T-helper 1 cell treated with Interleukin-12 subunit alpha and Interleukin-12 subunit beta and Interleukin-4 antibody, amounts not matched to agents 30 μg/mL and 1 μg/mL, for 36 hours (primary cell): ENCODE results near the gene CT83.

Experiments
- H3K27ac Mint-ChIP-seq: one replicate; pipeline ENCODE4 v1.8.0; 2021; ENCODE audit warnings: mild to moderate bottlenecking, mixed read lengths
- H3K27me3 Mint-ChIP-seq: one replicate; pipeline ENCODE4 v1.8.0; 2021; ENCODE audit warnings: low read depth, mixed read lengths
- H3K36me3 Mint-ChIP-seq: one replicate; pipeline ENCODE4 v1.8.0; 2021; ENCODE audit warnings: low read depth, mixed read lengths
- H3K4me1 Mint-ChIP-seq: one replicate; pipeline ENCODE4 v1.8.0; 2021; ENCODE audit warnings: low read depth, mixed read lengths
- H3K4me3 Mint-ChIP-seq: one replicate; pipeline ENCODE4 v1.8.0; 2021; ENCODE audit warnings: mild to moderate bottlenecking, moderate library complexity, mixed read lengths
- H3K9me3 Mint-ChIP-seq: one replicate; pipeline ENCODE4 v1.8.0; 2021; ENCODE audit warnings: mixed read lengths

CT83 gene, protein sequence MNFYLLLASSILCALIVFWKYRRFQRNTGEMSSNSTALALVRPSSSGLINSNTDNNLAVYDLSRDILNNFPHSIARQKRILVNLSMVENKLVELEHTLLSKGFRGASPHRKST

DNA sequence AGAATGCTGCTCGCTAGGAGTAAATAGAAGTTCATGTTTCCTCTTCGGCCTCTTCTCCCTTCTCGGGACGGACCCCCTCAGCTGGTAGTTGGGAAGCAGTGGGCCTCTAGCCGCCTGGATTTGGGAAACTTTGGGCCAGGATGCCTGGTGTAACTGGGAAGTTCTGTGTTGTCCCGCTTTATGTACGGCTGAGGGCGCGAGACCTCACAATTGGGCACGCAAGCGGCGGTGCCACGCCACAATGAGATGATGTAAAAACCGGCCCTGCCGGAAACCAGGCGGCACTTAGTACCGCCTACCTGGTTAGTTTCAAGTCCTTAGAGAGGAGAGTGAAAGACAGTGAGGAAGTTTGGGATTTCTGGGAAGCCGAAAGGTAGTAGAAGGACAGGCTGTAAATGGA lies at the start of gene CT83:
Gene CT83 (minus strand): TSS at position 155 of the 400 bp plus-strand sequence. CDS start 120 bp downstream, at position 35.
- H3K4me3 Mint-ChIP-seq = no peak within 1 kb of the TSS
- H3K9me3 Mint-ChIP-seq = no peaks in the 10 kb centered on the region
- H3K27ac Mint-ChIP-seq = no peak within 1 kb of the TSS
- H3K36me3 Mint-ChIP-seq = no peaks in the 10 kb centered on the region
- no peaks in the 10 kb centered on the region for H3K27me3 Mint-ChIP-seq
- H3K4me1 Mint-ChIP-seq = no peaks in the 10 kb centered on the region

DNA sequence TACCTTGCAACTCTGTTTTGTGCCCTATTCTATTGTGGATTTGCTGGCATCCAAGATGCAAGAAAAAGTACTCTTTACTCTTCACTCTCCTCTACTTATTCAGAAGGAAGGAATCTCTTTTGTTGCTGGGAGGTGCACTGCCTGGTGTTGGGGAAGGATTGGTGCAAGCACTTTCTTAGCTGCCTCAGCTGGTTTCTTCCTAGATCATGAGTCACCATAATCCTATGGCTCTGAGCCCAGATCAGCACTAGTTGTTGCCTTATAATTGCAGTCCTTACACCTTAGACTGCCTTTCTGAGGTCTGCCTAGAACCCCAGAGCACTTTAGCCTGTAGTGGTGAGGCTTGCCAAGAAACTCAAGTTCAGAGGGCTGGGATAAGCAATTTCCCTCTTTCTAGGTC lies 37.0 kb upstream of the CT83 start:
- Mint-ChIP-seq H3K4me3 (no peak overlapping the region), H3K9me3 (no peaks in the 10 kb centered on the region), H3K27me3 (no peaks in the 10 kb centered on the region), H3K27ac (no peak overlapping the region), H3K4me1 (no peaks in the 10 kb centered on the region), H3K36me3 (no peaks in the 10 kb centered on the region)

DNA sequence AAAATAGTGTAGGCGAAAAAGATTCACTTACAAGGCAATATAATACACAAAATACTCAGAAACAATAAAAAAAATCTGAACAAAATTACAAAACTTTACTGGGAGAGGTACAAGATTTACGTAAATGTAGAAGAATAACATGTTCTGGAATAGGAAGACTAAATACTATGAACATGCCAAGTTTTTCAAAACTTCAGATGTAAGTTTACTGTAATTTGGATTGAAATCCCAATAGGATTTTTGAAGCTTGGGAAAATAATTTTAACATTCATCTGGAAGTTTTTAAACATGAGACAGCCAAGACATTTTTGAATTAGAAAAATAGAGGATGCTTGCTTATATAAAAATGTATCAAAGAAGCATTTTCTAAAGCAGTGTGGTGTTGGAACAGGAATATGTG lies 30.5 kb upstream of the CT83 start:
- Mint-ChIP-seq H3K36me3 (no peaks in the 10 kb centered on the region), H3K9me3 (no peaks in the 10 kb centered on the region), H3K4me1 (no peaks in the 10 kb centered on the region), H3K27ac (no peak overlapping the region), H3K4me3 (no peak overlapping the region), H3K27me3 (no peaks in the 10 kb centered on the region)

DNA sequence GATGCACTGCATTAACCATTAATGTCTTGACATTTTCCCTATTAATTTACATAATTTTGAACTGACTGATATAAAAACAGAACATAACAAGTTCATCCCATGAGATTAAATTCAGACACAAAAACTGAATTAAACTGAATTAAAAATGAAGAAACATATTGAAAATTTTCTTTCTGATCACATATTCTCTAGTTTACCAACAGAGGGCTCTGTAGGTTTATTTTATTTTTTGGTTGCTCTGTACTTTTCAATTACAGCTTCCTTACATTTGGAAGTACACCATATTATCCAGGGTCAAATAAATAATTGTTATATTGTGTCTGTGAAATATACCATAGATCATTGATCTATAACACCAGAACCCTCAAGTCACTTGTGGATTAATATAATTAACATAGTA lies 27.3 kb upstream of the CT83 start:
- H3K36me3 Mint-ChIP-seq = no peaks in the 10 kb centered on the region
- H3K4me1 Mint-ChIP-seq = no peaks in the 10 kb centered on the region
- H3K27me3 Mint-ChIP-seq = no peaks in the 10 kb centered on the region
- H3K27ac Mint-ChIP-seq = no peak overlapping the region
- H3K9me3 Mint-ChIP-seq = no peaks in the 10 kb centered on the region
- no peak overlapping the region for H3K4me3 Mint-ChIP-seq

DNA sequence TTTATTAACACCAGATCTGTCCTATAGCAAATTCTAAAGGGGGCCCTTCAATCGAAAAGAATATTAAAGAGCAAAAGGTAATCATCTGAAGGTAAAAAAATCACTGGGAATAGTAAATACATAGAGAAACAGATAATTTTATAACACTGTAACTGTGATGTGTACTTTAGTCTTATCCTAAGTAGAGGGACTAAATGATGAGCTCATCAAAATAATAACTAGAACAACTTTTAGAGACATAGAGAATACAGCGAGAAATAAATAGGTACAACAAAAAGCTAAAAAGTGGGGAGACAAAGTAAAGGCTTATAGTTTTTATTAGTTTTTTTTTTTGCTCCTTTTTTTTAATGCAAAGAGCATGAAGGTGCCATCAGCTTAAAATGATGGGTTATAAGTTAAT lies 17.3 kb upstream of the CT83 start:
- Mint-ChIP-seq H3K27ac (no peak overlapping the region), H3K4me3 (no peak overlapping the region), H3K36me3 (no peaks in the 10 kb centered on the region), H3K27me3 (no peaks in the 10 kb centered on the region), H3K4me1 (no peaks in the 10 kb centered on the region), H3K9me3 (no peaks in the 10 kb centered on the region)

DNA sequence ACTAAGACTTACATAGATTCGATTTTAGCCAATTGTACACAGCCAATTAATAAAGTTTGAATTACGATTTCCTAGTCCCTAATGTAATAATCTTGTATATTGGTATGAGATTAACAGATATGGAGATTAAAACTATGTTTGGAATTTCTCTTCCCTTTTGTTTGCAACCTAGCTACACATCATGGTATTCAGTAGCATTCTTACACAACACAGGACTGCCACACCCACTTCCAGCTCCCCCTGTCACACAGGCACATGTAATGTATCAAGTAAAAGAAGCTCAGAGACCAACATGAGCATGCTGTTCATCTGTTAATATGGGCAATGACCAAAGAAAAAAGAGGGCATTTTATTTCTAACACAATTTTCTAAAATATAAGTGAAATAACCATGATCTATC lies 13.6 kb downstream of the CT83 start:
- Mint-ChIP-seq H3K4me1 (no peaks in the 10 kb centered on the region), H3K36me3 (no peaks in the 10 kb centered on the region), H3K9me3 (no peaks in the 10 kb centered on the region), H3K27ac (no peak overlapping the region), H3K4me3 (no peak overlapping the region), H3K27me3 (no peaks in the 10 kb centered on the region)

DNA sequence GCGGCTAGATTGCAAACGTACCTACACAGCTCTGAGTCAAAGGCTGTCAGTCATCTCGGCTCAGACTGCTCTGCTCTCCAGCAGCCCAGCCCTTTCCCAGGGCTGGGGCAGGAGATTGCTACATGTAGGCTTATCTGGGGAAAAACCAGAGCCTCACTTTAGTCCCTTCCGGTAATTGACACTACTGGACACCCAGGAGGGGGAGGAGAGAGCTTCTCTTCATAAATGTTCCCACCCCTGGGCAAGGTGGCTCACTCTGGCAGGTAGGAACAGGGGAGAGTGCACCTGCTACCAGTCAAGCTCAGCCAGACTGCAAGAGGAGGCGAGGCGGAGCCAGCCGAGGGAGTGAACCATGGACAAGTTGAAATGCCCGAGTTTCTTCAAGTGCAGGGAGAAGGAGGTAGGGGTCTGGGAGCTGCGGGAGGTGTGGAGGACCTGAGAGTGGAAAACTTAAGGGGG lies 26.4 kb downstream of the CT83 start, which contains the start of gene SLC6A14:
Gene SLC6A14 (plus strand): TSS at position 249 of the 459 bp plus-strand sequence. CDS start 104 bp downstream, at position 353.
- Mint-ChIP-seq H3K36me3 (no peaks in the 10 kb centered on the region), H3K9me3 (no peaks in the 10 kb centered on the region), H3K4me3 (no peak within 1 kb of the TSS), H3K27me3 (no peaks in the 10 kb centered on the region), H3K4me1 (no peaks in the 10 kb centered on the region), H3K27ac (no peak within 1 kb of the TSS)

DNA sequence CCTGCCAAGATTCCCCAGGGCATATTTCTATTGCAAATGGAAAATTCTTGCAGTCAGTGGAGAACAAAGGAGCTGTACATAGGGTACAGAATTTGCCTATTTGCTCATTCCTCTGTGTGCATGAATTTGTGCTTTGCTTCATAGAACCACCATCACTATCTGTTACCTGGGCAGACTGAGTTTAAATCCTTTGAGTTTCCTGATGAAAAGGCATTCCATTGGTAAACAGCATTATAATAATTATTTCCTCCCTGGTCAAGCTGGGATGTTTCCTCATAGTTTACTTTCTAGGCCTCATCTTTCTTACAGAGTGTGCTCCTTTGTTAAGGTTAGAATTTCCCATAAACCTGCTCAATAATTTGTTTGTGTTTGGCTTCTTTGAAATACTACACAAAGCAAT lies 27.2 kb downstream of the CT83 start:
- Mint-ChIP-seq H3K9me3 (no peaks in the 10 kb centered on the region), H3K36me3 (no peaks in the 10 kb centered on the region), H3K27me3 (no peaks in the 10 kb centered on the region), H3K4me3 (no peak overlapping the region), H3K27ac (no peak overlapping the region), H3K4me1 (no peaks in the 10 kb centered on the region)

DNA sequence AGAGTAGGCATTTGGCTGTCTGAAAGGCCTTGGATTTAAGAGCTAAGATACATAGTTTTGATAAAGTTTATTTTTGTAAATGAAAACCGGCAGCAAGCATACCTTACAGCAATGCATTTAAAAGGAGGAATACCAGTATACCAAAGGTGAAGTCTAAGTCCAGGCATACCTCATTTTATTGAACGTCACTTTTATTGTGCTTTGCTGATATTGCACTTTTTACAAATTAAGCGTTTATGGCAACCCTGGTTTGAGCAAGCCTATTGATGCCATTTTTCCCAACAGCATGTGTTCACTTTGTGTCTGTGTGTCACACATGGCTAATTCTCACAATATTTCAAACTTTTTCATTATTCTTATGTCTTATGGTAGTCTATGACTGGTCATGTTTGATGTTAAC lies 34.8 kb downstream of the CT83 start:
- no peaks in the 10 kb centered on the region for H3K27me3 Mint-ChIP-seq
- H3K36me3 Mint-ChIP-seq = no peaks in the 10 kb centered on the region
- H3K27ac Mint-ChIP-seq = no peak overlapping the region
- no peaks in the 10 kb centered on the region for H3K9me3 Mint-ChIP-seq
- no peaks in the 10 kb centered on the region for H3K4me1 Mint-ChIP-seq
- H3K4me3 Mint-ChIP-seq = no peak overlapping the region

DNA sequence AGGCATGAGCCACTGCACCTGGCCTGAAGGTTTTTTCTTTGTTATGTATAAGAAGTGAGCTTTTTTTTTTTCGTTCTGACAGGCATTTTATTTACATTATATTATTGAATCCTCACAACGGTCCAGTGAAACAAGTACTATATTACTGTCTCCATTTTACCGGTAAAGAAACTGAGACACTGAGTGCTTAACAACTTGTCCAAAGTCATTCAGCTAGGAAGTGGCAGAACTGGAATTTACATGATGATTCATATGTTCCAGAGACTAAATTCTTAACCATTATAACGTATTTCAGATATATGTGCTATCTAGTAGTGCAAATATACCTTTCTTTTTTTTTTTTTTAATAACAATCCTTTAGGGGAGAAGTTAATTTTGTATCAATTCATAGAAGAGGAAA lies 44.8 kb downstream of the CT83 start:
- H3K27ac Mint-ChIP-seq = no peak overlapping the region
- no peaks in the 10 kb centered on the region for H3K9me3 Mint-ChIP-seq
- no peaks in the 10 kb centered on the region for H3K27me3 Mint-ChIP-seq
- no peak overlapping the region for H3K4me3 Mint-ChIP-seq
- H3K36me3 Mint-ChIP-seq = no peaks in the 10 kb centered on the region
- H3K4me1 Mint-ChIP-seq = no peaks in the 10 kb centered on the region

DNA sequence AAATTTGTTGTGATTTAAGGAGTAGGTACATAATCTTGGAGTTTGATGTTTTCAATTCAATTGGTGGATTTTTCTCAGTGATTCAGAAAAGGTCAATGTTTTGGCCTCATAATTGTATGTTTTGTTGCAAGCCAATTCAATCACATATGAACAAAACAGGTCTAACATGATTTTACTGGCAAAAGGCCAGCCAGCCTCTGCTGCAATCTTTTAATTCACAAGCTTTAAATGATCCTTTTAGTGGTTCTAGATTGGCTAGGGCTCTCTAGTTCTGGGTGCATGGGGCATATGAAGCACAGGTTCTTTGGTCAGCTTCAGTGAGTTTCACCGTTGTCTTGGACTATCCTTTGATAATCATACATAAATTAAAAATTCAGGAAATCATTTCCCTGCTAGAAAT lies 45.6 kb downstream of the CT83 start:
- Mint-ChIP-seq H3K4me3 (no peak overlapping the region), H3K36me3 (no peaks in the 10 kb centered on the region), H3K27ac (no peak overlapping the region)

DNA sequence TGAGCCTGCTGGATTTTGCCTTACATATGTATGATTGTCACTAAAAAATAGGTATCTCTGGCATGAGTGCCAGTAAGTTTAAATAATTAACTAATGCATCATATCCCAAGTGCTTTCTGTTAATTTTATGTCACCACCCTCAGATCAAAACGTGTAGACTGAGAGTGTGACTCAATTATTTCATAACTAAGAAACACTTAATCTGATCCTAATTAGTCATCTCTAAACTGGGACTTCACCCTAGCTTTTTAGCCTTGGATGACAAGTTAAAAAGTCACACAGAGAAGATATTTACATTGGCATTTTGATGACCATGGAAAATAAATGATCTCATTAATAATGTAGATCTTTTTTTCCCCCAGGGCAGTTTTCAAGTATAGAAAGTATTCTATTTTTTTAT lies 49.5 kb downstream of the CT83 start:
- Mint-ChIP-seq H3K4me3 (no peak overlapping the region), H3K4me1 (no peaks in the 10 kb centered on the region), H3K36me3 (no peaks in the 10 kb centered on the region), H3K9me3 (no peaks in the 10 kb centered on the region), H3K27me3 (no peaks in the 10 kb centered on the region), H3K27ac (no peak overlapping the region)

More for the DNA sequence above, 45.6 kb downstream of the CT83 start:
- Mint-ChIP-seq H3K27me3 (no peaks in the 10 kb centered on the region), H3K4me1 (no peaks in the 10 kb centered on the region), H3K9me3 (no peaks in the 10 kb centered on the region)
